ENCODE measurements around the gene ZNF385B.

GRCh38 chr2:179855673-179856072 is 5.7 kb downstream of the ZNF385B start:
- TF ChIP-seq CTCF (IDR thresholded peaks at IDR 0.05) (no peak), POLR2A (IDR thresholded peaks at IDR 0.05) (no peak)

Measured in body of pancreas (tissue), 4 donors.